HG03025 (cell line): Measurements from ENCODE around the gene OR14C36.
"Not testable (repeated sequence)": the region's sequence is repeated elsewhere in the genome, so short reads cannot be mapped to it uniquely, and the experiment has no call there.

ENCODE experiments used
- ATAC-seq: cut with Tn5 transposase; IDR thresholded peaks from one replicate; pipeline ENCODE4 v1.9.1; 2021; ENCODE audit warnings: mild to moderate bottlenecking, moderate library complexity; ENCODE audit not compliant: unreplicated experiment, low FRiP score

Gene OR14C36

GRCh38 chr1:248348475-248348874, at the start of gene OR14C36:
Gene OR14C36, plus strand, starts transcription at chr1:248348775. Its CDS starts 0 bp downstream, at chr1:248348775.
- ATAC-seq, result no peak

GRCh38 chr1:248303324-248303723, 45.3 kb upstream of the OR14C36 start, which contains the start of gene OR2T12:
Gene OR2T12, minus strand, starts transcription at chr1:248303424. Its CDS starts 7,846 bp downstream, at chr1:248295578.
- no peak for ATAC-seq

- not testable (repeated sequence) for ATAC-seq
These were observed 42.9 kb upstream of the OR14C36 start for GRCh38 chr1:248305672-248306071.

GRCh38 chr1:248306103-248306502, 42.5 kb upstream of the OR14C36 start:
- ATAC-seq, result no peak

GRCh38 chr1:248306740-248307139, 41.8 kb upstream of the OR14C36 start:
- not testable (repeated sequence) for ATAC-seq

- ATAC-seq, result no peak
These were observed 31.8 kb upstream of the OR14C36 start for GRCh38 chr1:248316796-248317195.

- ATAC-seq, result no peak
These were observed 24.1 kb upstream of the OR14C36 start, which contains the start of gene OR2M7 for GRCh38 chr1:248324468-248324867. Gene OR2M7, minus strand, starts transcription at chr1:248324568. Its CDS starts 0 bp downstream, at chr1:248324568.

- ATAC-seq, result no peak
These were observed 5.1 kb upstream of the OR14C36 start for GRCh38 chr1:248343451-248343850.

- no peak for ATAC-seq
These were observed 10.8 kb downstream of the OR14C36 start for GRCh38 chr1:248359415-248359814.

- ATAC-seq, result no peak
These were observed 12.6 kb downstream of the OR14C36 start, which contains the start of gene OR2T4 for GRCh38 chr1:248361121-248361715. Gene OR2T4, plus strand, starts transcription at chr1:248361665. Its CDS starts 0 bp downstream, at chr1:248361665.

GRCh38 chr1:248366609-248367008, 18.0 kb downstream of the OR14C36 start:
- ATAC-seq, result no peak

GRCh38 chr1:248372394-248372793, 23.8 kb downstream of the OR14C36 start:
- ATAC-seq, result no peak

- no peak for ATAC-seq
These were observed 25.2 kb downstream of the OR14C36 start for GRCh38 chr1:248373761-248374160.

- ATAC-seq, result no peak
These were observed 26.9 kb downstream of the OR14C36 start, which contains the start of gene OR2T6 for GRCh38 chr1:248375446-248375845. Gene OR2T6, plus strand, starts transcription at chr1:248375746. Its CDS starts 11,863 bp downstream, at chr1:248387609.

GRCh38 chr1:248376916-248377315, 28.3 kb downstream of the OR14C36 start:
- no peak for ATAC-seq

- no peak for ATAC-seq
These were observed 32.3 kb downstream of the OR14C36 start for GRCh38 chr1:248380854-248381253.

- ATAC-seq, result no peak
These were observed 39.9 kb downstream of the OR14C36 start for GRCh38 chr1:248388426-248388825.

GRCh38 chr1:248393050-248393449, 44.5 kb downstream of the OR14C36 start:
- ATAC-seq, result no peak
